Colonic mucosa (tissue), 4 donors: ENCODE results near the gene MSH3. TPM values are rescaled to one million over a fixed set of nuclear protein-coding genes. Genes with fewer than 3 reads are reported as not detected.

Experiments
- DNase-seq: peaks from one replicate; pipeline ENCODE4 v3.0.0-alpha.2; 2020
- H3K27ac ChIP-seq: fragments of 200-600 bp; one replicate; pipeline ENCODE4 v1.8.0; 2021
- H3K27me3 ChIP-seq: fragments of 200-600 bp; one replicate; pipeline ENCODE4 v1.8.0; 2021
- H3K36me3 ChIP-seq: fragments of 200-600 bp; one replicate; pipeline ENCODE4 v1.8.0; 2021
- H3K4me1 ChIP-seq: fragments of 200-600 bp; one replicate; pipeline ENCODE4 v1.8.0; 2021; ENCODE audit warnings: mild to moderate bottlenecking
- H3K4me3 ChIP-seq: fragments of 200-600 bp; one replicate; pipeline ENCODE4 v1.8.0; 2021
- H3K9ac ChIP-seq, 2 donors: one replicate each; pipeline ENCODE4 v1.7.0; 2013; ENCODE audit warnings: control low read depth in 2 of 2, low read depth in 2 of 2, low read length in 2 of 2
- H3K9me3 ChIP-seq: fragments of 200-600 bp; one replicate; pipeline ENCODE4 v1.8.0; 2021
- CTCF ChIP-seq: fragments of 200-600 bp; IDR thresholded peaks from one replicate; pipeline ENCODE4 v1.8.0; 2022; ENCODE audit warnings: antibody characterized with exemption, mild to moderate bottlenecking
- intact Hi-C: fragments of 100-400 bp; cut with DNase I; formaldehyde crosslinking; loops from one replicate; pipeline ENCODE4 v1.14.1; 2022
- total RNA-seq, 2 donors: library from RNA; stranded (reverse); fragmentation: NEBNext Ultra II Directional in 1 of 2; extraction: Animal tissue kit (Norgen Biotek cat#: 25700) in 1 of 2; gene quantifications; one replicate each; pipeline ENCODE4 v1.2.1, GENCODE V29; 2021
- donor health status: healthy.
- donor health status: DM: no; HTN: no; CAD: no.
- donor health status: DM: no; HTN: no; CAD: no.

MSH3 gene
- total RNA-seq, 2 donors from 2014 or later: 15.1 to 16.3 TPM

GRCh38 chr5:80705216-80705769 is 50.8 kb downstream of the MSH3 start:
- H3K9ac ChIP-seq: no peak overlapping the region
- no peak overlapping the region for H3K27ac ChIP-seq
- DNase-seq: no peak
- no peaks in the 10 kb centered on the region for H3K36me3 ChIP-seq
- intact Hi-C loops: no loop called here
- H3K9me3 ChIP-seq: no peaks in the 10 kb centered on the region
- H3K4me3 ChIP-seq: no peak overlapping the region
- no peak for TF ChIP-seq CTCF
- no peaks in the 10 kb centered on the region for H3K4me1 ChIP-seq
- no peaks in the 10 kb centered on the region for H3K27me3 ChIP-seq

DNA sequence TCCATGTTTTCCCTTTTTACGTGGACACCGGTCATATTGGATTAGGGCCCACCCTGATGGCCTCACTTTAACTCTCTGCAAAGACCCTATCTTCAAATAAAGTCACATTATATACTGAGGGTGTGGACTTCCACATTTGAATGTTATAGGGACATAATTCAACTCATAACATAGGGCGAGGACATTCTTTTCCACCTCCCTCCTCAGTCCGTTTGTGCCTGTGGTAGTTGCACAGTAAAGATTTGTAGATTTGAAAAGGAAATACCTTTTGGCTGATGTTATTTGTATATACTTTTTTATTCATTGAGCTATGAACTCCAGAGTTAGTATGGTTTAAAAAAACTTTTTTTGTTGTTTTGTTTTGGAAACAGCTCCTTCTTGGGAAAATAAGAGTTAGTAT is 51.3 kb downstream of the MSH3 start:
- H3K9me3 ChIP-seq: no peaks in the 10 kb centered on the region
- TF ChIP-seq CTCF: no peak
- no peaks in the 10 kb centered on the region for H3K4me1 ChIP-seq
- H3K36me3 ChIP-seq: no peaks in the 10 kb centered on the region
- no peak overlapping the region for H3K9ac ChIP-seq
- H3K4me3 ChIP-seq: no peak overlapping the region
- intact Hi-C loops: no loop called here
- H3K27ac ChIP-seq: no peak overlapping the region
- no peak for DNase-seq
- no peaks in the 10 kb centered on the region for H3K27me3 ChIP-seq

DNA sequence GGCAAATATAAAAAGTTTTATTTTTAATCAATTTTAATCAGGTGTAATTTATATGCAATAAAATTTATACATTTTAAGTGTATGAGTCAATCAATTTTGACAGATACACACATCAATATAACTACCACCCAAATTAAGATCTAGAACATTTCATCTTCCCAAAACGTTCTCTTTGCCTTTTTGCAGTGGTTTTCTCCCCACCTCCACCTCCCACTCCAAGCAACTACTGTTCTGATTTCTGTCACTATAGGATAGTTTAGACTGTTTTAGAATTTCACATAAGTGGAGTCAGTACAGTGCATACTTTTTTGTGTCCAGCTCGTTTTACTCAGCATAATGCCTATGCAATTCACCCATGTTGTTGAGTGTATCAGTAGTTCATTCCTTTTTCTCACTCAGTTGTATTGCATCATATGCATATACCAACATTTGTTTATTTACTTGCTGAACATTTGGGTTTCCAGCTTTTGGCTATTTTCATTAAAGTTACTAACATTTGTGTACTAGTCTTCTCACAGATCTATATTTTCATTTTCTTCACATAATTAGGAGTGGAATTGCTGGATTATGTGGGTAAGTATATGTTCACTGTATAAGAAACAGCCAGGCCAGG is 52.5 kb downstream of the MSH3 start:
- TF ChIP-seq CTCF: no peak
- no peaks in the 10 kb centered on the region for H3K4me1 ChIP-seq
- intact Hi-C loops: no loop called here
- H3K36me3 ChIP-seq: no peaks in the 10 kb centered on the region
- no peak overlapping the region for H3K4me3 ChIP-seq
- no peaks in the 10 kb centered on the region for H3K9me3 ChIP-seq
- H3K9ac ChIP-seq: no peak overlapping the region
- H3K27ac ChIP-seq: no peak overlapping the region
- no peaks in the 10 kb centered on the region for H3K27me3 ChIP-seq
- no peak for DNase-seq

GRCh38 chr5:80707645-80708044 is 53.2 kb downstream of the MSH3 start:
- intact Hi-C loops: no loop called here
- Histone ChIP-seq H3K36me3 (no peaks in the 10 kb centered on the region), H3K9me3 (no peaks in the 10 kb centered on the region), H3K9ac (no peak overlapping the region), H3K27me3 (no peaks in the 10 kb centered on the region), H3K4me1 (no peaks in the 10 kb centered on the region), H3K27ac (no peak overlapping the region), H3K4me3 (no peak overlapping the region)
- no peak for TF ChIP-seq CTCF
- DNase-seq: no peak

DNA sequence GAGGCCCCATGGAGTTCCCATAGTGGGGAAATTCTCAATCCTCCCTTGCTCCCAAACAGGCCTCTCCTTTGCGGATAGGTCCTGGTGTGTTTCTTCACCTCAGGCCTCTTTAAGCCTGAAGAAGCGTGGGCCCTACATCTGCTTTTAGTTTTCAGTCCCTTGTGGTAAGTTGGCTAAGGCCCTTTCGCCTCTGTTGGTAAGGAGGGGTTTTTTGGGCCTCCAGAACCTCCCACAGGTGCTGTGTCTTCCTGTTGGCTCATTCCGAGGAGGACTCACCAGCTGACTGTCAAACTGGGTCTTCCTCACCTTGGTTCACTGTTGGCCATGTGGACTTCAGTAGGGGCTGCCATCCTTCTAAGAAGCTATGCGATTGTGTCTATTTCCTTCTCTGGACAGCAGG is 56.8 kb downstream of the MSH3 start:
- no peak overlapping the region for H3K27ac ChIP-seq
- H3K4me3 ChIP-seq: no peak overlapping the region
- DNase-seq: no peak
- no peaks in the 10 kb centered on the region for H3K27me3 ChIP-seq
- H3K4me1 ChIP-seq: no peaks in the 10 kb centered on the region
- no peak overlapping the region for H3K9ac ChIP-seq
- no peak for TF ChIP-seq CTCF
- no peaks in the 10 kb centered on the region for H3K36me3 ChIP-seq
- H3K9me3 ChIP-seq: no peaks in the 10 kb centered on the region
- intact Hi-C loops: loop anchor here (10.0 kb wide), 1 partner anchor 484 kb away; no protein-coding TSS in a partner anchor
